HEK293 (cell line): ENCODE data around the gene PCCA.

ENCODE experiments used
- CTCF ChIA-PET: fragments of 350-600 bp; formaldehyde crosslinking; extraction: SDS; loops from one replicate; lab custom pipeline; 2021; ENCODE audit warnings: antibody characterized with exemption; lab: Yijun Ruan, JAX
- POLR2A ChIA-PET: fragments of 300-600 bp; formaldehyde crosslinking; extraction: SDS; loops from one replicate; lab custom pipeline; 2020; ENCODE audit warnings: antibody characterized with exemption, inconsistent platforms; lab: Yijun Ruan, JAX
- H3K27ac ChIP-seq: fragments of 200-500 bp; sonication (Bioruptor generic); 2 replicates; pipeline ENCODE4 v1.5.1; 2014; ENCODE audit warnings: low read depth, low read length, control low read depth, inconsistent platforms; ENCODE audit errors: extremely low read depth
- H3K36me3 ChIP-seq, 2 experiments: fragments of 200-500 bp in 1 of 2; sonication (Bioruptor generic) in 1 of 2; 1 replicate in 1 of 2; 2 replicates in 1 of 2; pipeline ENCODE4 v1.5.1; 2014 to 2017; ENCODE audit warnings: inconsistent platforms in 2 of 2, low read length in 2 of 2; ENCODE audit not compliant: control insufficient read depth in 2 of 2, insufficient read depth in 1 of 2
- H3K4me1 ChIP-seq: fragments of 200-500 bp; sonication (Bioruptor generic); 2 replicates; pipeline ENCODE4 v1.5.1; 2014; ENCODE audit warnings: mild to moderate bottlenecking, low read length, inconsistent platforms; ENCODE audit not compliant: control insufficient read depth, insufficient read depth
- H3K4me3 ChIP-seq: 2 replicates; pipeline ENCODE4 v1.5.1; 2011; ENCODE audit warnings: low read depth, mild to moderate bottlenecking, control low read depth, low read length, moderate library complexity
- H3K9me3 ChIP-seq: fragments of 200-500 bp; sonication (Bioruptor generic); 2 replicates; pipeline ENCODE4 v1.5.1; 2014; ENCODE audit warnings: low read depth, low read length, inconsistent platforms; ENCODE audit not compliant: control insufficient read depth, insufficient read depth
- GLIS2 ChIP-seq: fragments of 450-650 bp; formaldehyde crosslinking; IDR thresholded peaks from 2 replicates; pipeline ENCODE4 v1.5.1; 2016; ENCODE audit warnings: missing biosample characterization, missing genetic modification characterization
- IKZF3 ChIP-seq: fragments of 450-650 bp; IDR thresholded peaks from 2 replicates; pipeline ENCODE4 v1.5.0; 2018; ENCODE audit warnings: missing biosample characterization, mild to moderate bottlenecking, missing genetic modification characterization, moderate library complexity
- KLF16 ChIP-seq: fragments of 450-650 bp; formaldehyde crosslinking; IDR thresholded peaks from 2 replicates; pipeline ENCODE4 v1.5.1; 2017; ENCODE audit warnings: missing biosample characterization, missing genetic modification characterization
- KLF17 ChIP-seq: fragments of 450-650 bp; formaldehyde crosslinking; IDR thresholded peaks from 2 replicates; pipeline ENCODE4 v1.5.1; 2016; ENCODE audit warnings: missing biosample characterization, missing genetic modification characterization
- PRDM1 ChIP-seq: fragments of 450-650 bp; formaldehyde crosslinking; IDR thresholded peaks from 2 replicates; pipeline ENCODE4; 2016; ENCODE audit warnings: missing biosample characterization, missing genetic modification characterization
- SALL2 ChIP-seq: fragments of 450-650 bp; formaldehyde crosslinking; IDR thresholded peaks from 2 replicates; pipeline ENCODE4 v1.5.0; 2017; ENCODE audit warnings: missing biosample characterization, mild to moderate bottlenecking, missing genetic modification characterization, borderline replicate concordance
- YY2 ChIP-seq: fragments of 450-650 bp; formaldehyde crosslinking; IDR thresholded peaks from 2 replicates; pipeline ENCODE4 v1.5.1; 2016; ENCODE audit warnings: missing biosample characterization, missing genetic modification characterization
- ZBTB7A ChIP-seq: fragments of 450-650 bp; formaldehyde crosslinking; IDR thresholded peaks from 2 replicates; pipeline ENCODE4 v1.5.1; 2016; ENCODE audit warnings: low read depth, missing biosample characterization, missing genetic modification characterization
- ZNF114 ChIP-seq: fragments of 450-650 bp; formaldehyde crosslinking; IDR thresholded peaks from 2 replicates; pipeline ENCODE4 v1.5.0; 2017; ENCODE audit warnings: missing biosample characterization, missing genetic modification characterization
- ZNF140 ChIP-seq: fragments of 450-650 bp; formaldehyde crosslinking; IDR thresholded peaks from 2 replicates; pipeline ENCODE4 v1.5.1; 2016; ENCODE audit warnings: missing biosample characterization, missing genetic modification characterization
- ZNF174 ChIP-seq: fragments of 450-650 bp; formaldehyde crosslinking; IDR thresholded peaks from 2 replicates; pipeline ENCODE4 v1.5.0; 2017; ENCODE audit warnings: missing biosample characterization, mild to moderate bottlenecking, missing genetic modification characterization
- ZNF184 ChIP-seq: fragments of 450-650 bp; IDR thresholded peaks from 2 replicates; pipeline ENCODE4 v1.5.1; 2018; ENCODE audit warnings: missing biosample characterization, mild to moderate bottlenecking, missing genetic modification characterization
- ZNF510 ChIP-seq: fragments of 450-650 bp; formaldehyde crosslinking; IDR thresholded peaks from 2 replicates; pipeline ENCODE4 v1.5.1; 2018; ENCODE audit warnings: mild to moderate bottlenecking, missing genetic modification characterization, missing biosample characterization; ENCODE audit not compliant: insufficient replicate concordance
- ZNF654 ChIP-seq: fragments of 450-650 bp; formaldehyde crosslinking; IDR thresholded peaks from 2 replicates; pipeline ENCODE4 v1.5.1; 2016; ENCODE audit warnings: low read depth, missing biosample characterization, missing genetic modification characterization
- ZNF660 ChIP-seq: fragments of 450-650 bp; IDR thresholded peaks from 2 replicates; pipeline ENCODE4 v1.5.1; 2018; ENCODE audit warnings: missing biosample characterization, mild to moderate bottlenecking, missing genetic modification characterization
- ZNF777 ChIP-seq: fragments of 450-650 bp; formaldehyde crosslinking; IDR thresholded peaks from 2 replicates; pipeline ENCODE4 v1.5.1; 2017; ENCODE audit warnings: missing biosample characterization, missing genetic modification characterization, borderline replicate concordance
- ZSCAN23 ChIP-seq: fragments of 450-650 bp; formaldehyde crosslinking; IDR thresholded peaks from 2 replicates; pipeline ENCODE4 v1.5.1; 2016; ENCODE audit warnings: missing biosample characterization, missing genetic modification characterization
- TF ChIP-seq, protein P1 (sequence below): fragments of 450-650 bp; formaldehyde crosslinking; IDR thresholded peaks from 2 replicates; pipeline ENCODE4 v1.5.1; 2016; ENCODE audit warnings: missing biosample characterization, missing genetic modification characterization
- TF ChIP-seq, protein P2 (sequence below): fragments of 450-650 bp; formaldehyde crosslinking; IDR thresholded peaks from 2 replicates; pipeline ENCODE4 v1.5.1; 2016; ENCODE audit warnings: missing biosample characterization, missing genetic modification characterization

PCCA gene

GRCh38 chr13:100154842-100155416 is 66.0 kb downstream of the PCCA start:
- Histone ChIP-seq H3K9me3 (no peaks in the 10 kb centered on the region), H3K36me3 (peaks cover 0 to 3% of the 10 kb centered on the region in 2 experiments)
- TF ChIP-seq KLF17: no peak
- no peak for TF ChIP-seq PRDM1
- TF ChIP-seq, all 188 proteins: peak for 0
- Histone ChIP-seq H3K4me3 (no peak overlapping the region), H3K27ac (no peak overlapping the region), H3K4me1 (no peaks in the 10 kb centered on the region)
- CTCF ChIA-PET: no interaction called here
- POLR2A ChIA-PET: no interaction called here

GRCh38 chr13:100156788-100157187 is 67.9 kb downstream of the PCCA start:
- TF ChIP-seq ZNF777 (tag by site-specific recombination) (no peak), GLIS2 (tag by site-specific recombination) (no peak), ZNF140 (tag by site-specific recombination) (no peak), ZNF184 (tag by site-specific recombination) (no peak), KLF16 (no peak), ZNF510 (tag by site-specific recombination) (no peak), ZSCAN23 (no peak), IKZF3 (tag by site-specific recombination) (no peak), SALL2 (tag by site-specific recombination) (no peak), ZBTB7A (no peak), YY2 (no peak), ZNF654 (tag by site-specific recombination) (no peak), ZNF660 (tag by site-specific recombination) (no peak), ZNF174 (tag by site-specific recombination) (no peak), ZNF114 (tag by site-specific recombination) (no peak)
- TF ChIP-seq, protein P1, sequence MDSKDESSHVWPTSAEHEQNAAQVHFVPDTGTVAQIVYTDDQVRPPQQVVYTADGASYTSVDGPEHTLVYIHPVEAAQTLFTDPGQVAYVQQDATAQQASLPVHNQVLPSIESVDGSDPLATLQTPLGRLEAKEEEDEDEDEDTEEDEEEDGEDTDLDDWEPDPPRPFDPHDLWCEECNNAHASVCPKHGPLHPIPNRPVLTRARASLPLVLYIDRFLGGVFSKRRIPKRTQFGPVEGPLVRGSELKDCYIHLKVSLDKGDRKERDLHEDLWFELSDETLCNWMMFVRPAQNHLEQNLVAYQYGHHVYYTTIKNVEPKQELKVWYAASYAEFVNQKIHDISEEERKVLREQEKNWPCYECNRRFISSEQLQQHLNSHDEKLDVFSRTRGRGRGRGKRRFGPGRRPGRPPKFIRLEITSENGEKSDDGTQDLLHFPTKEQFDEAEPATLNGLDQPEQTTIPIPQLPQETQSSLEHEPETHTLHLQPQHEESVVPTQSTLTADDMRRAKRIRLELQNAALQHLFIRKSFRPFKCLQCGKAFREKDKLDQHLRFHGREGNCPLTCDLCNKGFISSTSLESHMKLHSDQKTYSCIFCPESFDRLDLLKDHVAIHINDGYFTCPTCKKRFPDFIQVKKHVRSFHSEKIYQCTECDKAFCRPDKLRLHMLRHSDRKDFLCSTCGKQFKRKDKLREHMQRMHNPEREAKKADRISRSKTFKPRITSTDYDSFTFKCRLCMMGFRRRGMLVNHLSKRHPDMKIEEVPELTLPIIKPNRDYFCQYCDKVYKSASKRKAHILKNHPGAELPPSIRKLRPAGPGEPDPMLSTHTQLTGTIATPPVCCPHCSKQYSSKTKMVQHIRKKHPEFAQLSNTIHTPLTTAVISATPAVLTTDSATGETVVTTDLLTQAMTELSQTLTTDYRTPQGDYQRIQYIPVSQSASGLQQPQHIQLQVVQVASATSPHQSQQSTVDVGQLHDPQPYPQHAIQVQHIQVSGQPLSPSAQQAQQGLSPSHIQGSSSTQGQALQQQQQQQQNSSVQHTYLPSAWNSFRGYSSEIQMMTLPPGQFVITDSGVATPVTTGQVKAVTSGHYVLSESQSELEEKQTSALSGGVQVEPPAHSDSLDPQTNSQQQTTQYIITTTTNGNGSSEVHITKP: no peak
- TF ChIP-seq, protein P2, sequence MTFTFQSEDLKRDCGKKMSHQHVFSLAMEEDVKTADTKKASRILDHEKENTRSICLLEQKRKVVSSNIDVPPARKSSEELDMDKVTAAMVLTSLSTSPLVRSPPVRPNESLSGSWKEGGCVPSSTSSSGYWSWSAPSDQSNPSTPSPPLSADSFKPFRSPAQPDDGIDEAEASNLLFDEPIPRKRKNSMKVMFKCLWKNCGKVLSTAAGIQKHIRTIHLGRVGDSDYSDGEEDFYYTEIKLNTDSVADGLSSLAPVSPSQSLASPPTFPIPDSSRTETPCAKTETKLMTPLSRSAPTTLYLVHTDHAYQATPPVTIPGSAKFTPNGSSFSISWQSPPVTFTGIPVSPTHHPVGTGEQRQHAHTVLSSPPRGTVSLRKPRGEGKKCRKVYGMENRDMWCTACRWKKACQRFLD (tag by site-specific recombination): no peak
- TF ChIP-seq, all 188 proteins: peak for 0
- ChIA-PET CTCF (interaction anchor here (0.5 to 0.6 kb wide), 2 partner anchors 65 to 145 kb away, joined by 3 read pairs; no protein-coding TSS in a partner anchor), POLR2A (no interaction called here)
- peaks cover 0 to 3% of the 10 kb centered on the region in 2 experiments for H3K36me3 ChIP-seq
- no peaks in the 10 kb centered on the region for H3K9me3 ChIP-seq
- no peaks in the 10 kb centered on the region for H3K4me1 ChIP-seq
- no peak overlapping the region for H3K4me3 ChIP-seq
- H3K27ac ChIP-seq: no peak overlapping the region
